HepG2 (cell line): ENCODE data around the gene SLC9A9. TPM values are rescaled to one million over a fixed set of nuclear protein-coding genes. Genes with fewer than 3 reads are reported as not detected.

Experiments
- ATAC-seq: fragments of 200-7000 bp; cut with Tn5 transposase; 3 replicates; pipeline ENCODE4 v1.9.1; 2020; ENCODE audit warnings: mild to moderate bottlenecking, moderate library complexity
- BruUV-seq: library from RNA; stranded (reverse); fragments of 400-500 nt; replicated peaks from 2 replicates; lab custom pipeline; 2021; lab: Mats Ljungman, UMichigan
- CTCF ChIA-PET: fragments of 300-600 bp; formaldehyde crosslinking; extraction: SDS; loops from one replicate; lab custom pipeline; 2021; ENCODE audit warnings: low total read pairs, inconsistent platforms, low intra/inter-chr PET ratio; lab: Yijun Ruan, JAX
- POLR2A ChIA-PET: fragments of 350-600 bp; sonication (Branson Sonifier 250); formaldehyde crosslinking; loops from one replicate; lab custom pipeline; 2020; ENCODE audit warnings: antibody characterized with exemption, inconsistent platforms; lab: Yijun Ruan, JAX
- DNase-seq: peaks from one replicate; pipeline ENCODE4 v3.0.0-alpha.2; 2015; ENCODE audit warnings: low spot score
- FAIRE-seq: peaks from 3 replicates; lab custom pipeline; 2011; peaks lifted over from hg19 to GRCh38; lab: Jason Lieb, UNC
- H2AFZ ChIP-seq: one replicate; pipeline ENCODE4 v1.6.1; 2011; ENCODE audit warnings: low read length, inconsistent platforms
- H3K27ac ChIP-seq: fragments of 300-600 bp; 3 replicates; pipeline ENCODE4 v1.8.0; 2011; ENCODE audit warnings: mixed run types, mild to moderate bottlenecking, mixed read lengths, low read length, inconsistent platforms; ENCODE audit not compliant: insufficient read depth; ENCODE audit errors: extremely low read length
- H3K27me3 ChIP-seq, 2 experiments: fragments of 200-600 bp in 1 of 2; 2 replicates in 1 of 2; 3 replicates in 1 of 2; pipeline versions ENCODE4 v1.6.0 to v1.8.0; 2011; ENCODE audit warnings: low read length in 2 of 2, mild to moderate bottlenecking in 2 of 2, moderate library complexity in 2 of 2, inconsistent platforms in 1 of 2; ENCODE audit not compliant: insufficient read depth in 2 of 2, control insufficient read depth in 1 of 2
- H3K36me3 ChIP-seq, 2 experiments: fragments of 200-600 bp in 1 of 2; replicated peaks in 1 of 2; 2 replicates in 1 of 2; 3 replicates in 1 of 2; pipeline versions ENCODE4 v1.5.1 to v1.8.0; 2011; ENCODE audit warnings: low read length in 2 of 2, inconsistent platforms in 1 of 2; ENCODE audit not compliant: insufficient read depth in 2 of 2, control insufficient read depth in 1 of 2
- H3K4me1 ChIP-seq: 2 replicates; pipeline ENCODE4 v1.5.1; 2012; ENCODE audit warnings: low read length, inconsistent platforms; ENCODE audit not compliant: insufficient read depth
- H3K4me2 ChIP-seq: 2 replicates; pipeline ENCODE4 v1.6.0; 2011; ENCODE audit warnings: low read depth, low read length, inconsistent platforms
- H3K4me3 ChIP-seq, 3 experiments: fragments of 200-600 bp in 1 of 3; sonication (generic), shearing (Covaris generic) in 1 of 3; replicated peaks in 1 of 3; 2 replicates each; pipeline ENCODE4 v1.5.1; 2011 to 2016; ENCODE audit warnings: low read length in 3 of 3, inconsistent platforms in 2 of 3, low read depth in 2 of 3, mild to moderate bottlenecking in 2 of 3, control low read depth in 1 of 3, mixed read lengths in 1 of 3; ENCODE audit not compliant: insufficient read depth in 1 of 3
- H3K79me2 ChIP-seq: one replicate; pipeline ENCODE4 v1.6.1; 2011; ENCODE audit warnings: low read length, inconsistent platforms; ENCODE audit not compliant: insufficient read depth
- H3K9ac ChIP-seq: 2 replicates; pipeline ENCODE4 v1.6.0; 2011; ENCODE audit warnings: mild to moderate bottlenecking, low read depth, low read length, inconsistent platforms; ENCODE audit not compliant: insufficient read depth
- H3K9me3 ChIP-seq: 2 replicates; pipeline ENCODE4 v1.5.1; 2012; ENCODE audit warnings: mild to moderate bottlenecking, low read length
- H4K20me1 ChIP-seq: 2 replicates; pipeline ENCODE4 v1.6.0; 2011; ENCODE audit warnings: inconsistent platforms, mild to moderate bottlenecking, low read length, moderate library complexity; ENCODE audit not compliant: insufficient read depth
- ATF4 ChIP-seq, 2 experiments: fragments of 450-650 bp in 1 of 2; sonication (generic) in 1 of 2; formaldehyde crosslinking; IDR thresholded peaks; 2 replicates each; pipeline versions ENCODE4 v1.5.0 to v1.8.0; 2020 to 2022; ENCODE audit warnings: mild to moderate bottlenecking in 1 of 2, missing genetic modification reagents in 1 of 2
- MBNL3 ChIP-seq: fragments of 250-450 bp; sonication (Bioruptor Pico); conservative IDR thresholded peaks from 2 replicates; pipeline ENCODE4 v1.8.0; 2022; ENCODE audit warnings: mild to moderate bottlenecking, inconsistent platforms
- NR2F2 ChIP-seq: IDR thresholded peaks from 2 replicates; pipeline ENCODE4 v1.6.1; 2012; ENCODE audit warnings: low read depth, inconsistent platforms, borderline replicate concordance
- PAF1 ChIP-seq: IDR thresholded peaks from 2 replicates; pipeline ENCODE4 v1.6.1; 2016; ENCODE audit warnings: missing genetic modification reagents, missing compliant biosample characterization
- SMYD3 ChIP-seq: sonication (generic); formaldehyde crosslinking; IDR thresholded peaks from 2 replicates; pipeline ENCODE4 v1.8.1; 2023; ENCODE audit warnings: mild to moderate bottlenecking, missing genetic modification reagents
- SOX5 ChIP-seq: IDR thresholded peaks from 2 replicates; pipeline ENCODE4 v1.6.1; 2016; ENCODE audit warnings: borderline replicate concordance
- TGIF2 ChIP-seq: IDR thresholded peaks from 2 replicates; pipeline ENCODE4 v1.6.1; 2016; ENCODE audit warnings: control low read depth, missing compliant biosample characterization
- ZBTB46 ChIP-seq: sonication (generic); formaldehyde crosslinking; IDR thresholded peaks from 2 replicates; pipeline ENCODE4 v1.4.0; 2020; ENCODE audit warnings: mild to moderate bottlenecking, missing genetic modification reagents, borderline replicate concordance
- ZFP90 ChIP-seq: sonication (generic); formaldehyde crosslinking; IDR thresholded peaks from 2 replicates; pipeline ENCODE4 v1.8.0; 2022; ENCODE audit warnings: missing genetic modification reagents, mild to moderate bottlenecking, inconsistent platforms, borderline replicate concordance
- ZMYM2 ChIP-seq: sonication (generic); formaldehyde crosslinking; IDR thresholded peaks from 2 replicates; pipeline ENCODE4 v1.8.0; 2022; ENCODE audit warnings: mild to moderate bottlenecking, missing genetic modification reagents
- ZNF121 ChIP-seq: sonication (generic); formaldehyde crosslinking; IDR thresholded peaks from 2 replicates; pipeline ENCODE4 v1.5.0; 2020; ENCODE audit warnings: mild to moderate bottlenecking, missing genetic modification reagents
- ZNF317 ChIP-seq: sonication (generic); formaldehyde crosslinking; IDR thresholded peaks from 2 replicates; pipeline ENCODE4 v1.5.0; 2020; ENCODE audit warnings: mild to moderate bottlenecking, missing genetic modification reagents
- ZNF34 ChIP-seq: sonication (generic); formaldehyde crosslinking; IDR thresholded peaks from 2 replicates; pipeline ENCODE4 v1.4.0; 2020; ENCODE audit warnings: mild to moderate bottlenecking, missing genetic modification reagents, borderline replicate concordance
- ZNF501 ChIP-seq: sonication (generic); formaldehyde crosslinking; IDR thresholded peaks from 2 replicates; pipeline ENCODE4 v1.5.1; 2020; ENCODE audit warnings: mild to moderate bottlenecking, moderate library complexity, missing genetic modification reagents
- ZNF513 ChIP-seq: sonication (generic); formaldehyde crosslinking; conservative IDR thresholded peaks from 2 replicates; pipeline ENCODE4 v1.5.0; 2020; ENCODE audit warnings: missing genetic modification reagents
- ZNF570 ChIP-seq: sonication (generic); formaldehyde crosslinking; IDR thresholded peaks from 2 replicates; pipeline ENCODE4 v1.4.0; 2020; ENCODE audit warnings: mild to moderate bottlenecking, missing genetic modification reagents, borderline replicate concordance
- in situ Hi-C: cut with HindIII; loops from 2 replicates; pipeline ENCODE4 v1.10.0; 2017; ENCODE audit warnings: low pct_unique_long_range_greater_than_20kb; ENCODE audit not compliant: extremely low pct_ligation_motif_present
- intact Hi-C: fragments of 100-400 bp; cut with micrococcal nuclease; formaldehyde crosslinking; loops from one replicate; pipeline ENCODE4 v1.10.0; 2022; ENCODE audit not compliant: unreplicated experiment
- polyA plus RNA-seq, 8 experiments: library from polyadenylated mRNA; depleted of rRNA in 3 of 8; stranded (reverse) in 7 of 8; unstranded in 1 of 8; fragments of >200 nt; fragmentation: Illumina TruSeq in 4 of 8; extraction: Trizol in 4 of 8; gene quantifications; 2 replicates each; pipeline versions ENCODE4 v1.2.1 to v1.2.3, GENCODE V29; 2011 to 2016; ENCODE audit warnings: low read depth in 4 of 8, missing spikeins in 1 of 8, mixed read lengths in 1 of 8; ENCODE audit not compliant: insufficient read depth in 1 of 8
- total RNA-seq, 5 experiments: library from RNA; depleted of rRNA; stranded (reverse); fragments of >200 nt; fragmentation: Illumina TruSeq; extraction: Trizol; gene quantifications; 2 replicates each; pipeline ENCODE4 v1.2.3, GENCODE V29; 2016; ENCODE audit warnings: low read depth in 1 of 5
- TF ChIP-seq, protein P1 (sequence below): sonication (generic); formaldehyde crosslinking; IDR thresholded peaks from 2 replicates; pipeline ENCODE4 v1.4.0; 2020; ENCODE audit warnings: mild to moderate bottlenecking, missing genetic modification reagents
- TF ChIP-seq, protein P2 (sequence below): sonication (generic); formaldehyde crosslinking; IDR thresholded peaks from 2 replicates; pipeline ENCODE4 v1.5.0; 2020; ENCODE audit warnings: mild to moderate bottlenecking, missing genetic modification reagents

Gene SLC9A9
- total and polyA plus RNA-seq, 2 of the 13 experiments (the other 11 are each of a cell fraction or from before 2014, with no cell fraction given) = not detected

- POLR2A ChIA-PET = no interaction called here
- Histone ChIP-seq H3K4me3 (no peak overlapping the region), H3K4me1 (no peaks in the 10 kb centered on the region), H3K9me3 (no peaks in the 10 kb centered on the region), H3K4me2 (no peak overlapping the region), H4K20me1 (no peaks in the 10 kb centered on the region), H3K36me3 (no peaks in the 10 kb centered on the region), H3K79me2 (no peaks in the 10 kb centered on the region), H3K27ac (no peak overlapping the region), H3K9ac (no peak overlapping the region), H3K27me3 (no peaks in the 10 kb centered on the region), H2AFZ (no peak overlapping the region)
- intact Hi-C loops = no loop called here
- no peak for DNase-seq
- no peak for ATAC-seq
- no TSS peak for BruUV-seq
- FAIRE-seq = no peak
- in situ Hi-C loops = no loop called here
- CTCF ChIA-PET = no interaction called here
- TF ChIP-seq ZNF501 (CRISPR knock-in tag) (no peak), ZNF513 (no peak), ZMYM2 (CRISPR knock-in tag) (no peak), ZFP90 (CRISPR knock-in tag) (no peak), SMYD3 (CRISPR knock-in tag) (no peak), SOX5 (CRISPR knock-in tag) (no peak), NR2F2 (no peak), ZNF317 (CRISPR knock-in tag) (no peak), TGIF2 (CRISPR knock-in tag) (no peak), PAF1 (CRISPR knock-in tag) (no peak), ZNF34 (CRISPR knock-in tag) (no peak), MBNL3 (no peak), ZNF570 (CRISPR knock-in tag) (no peak), ZNF121 (no peak), ATF4 (CRISPR knock-in tag; IDR thresholded peaks at IDR 0.05) (no peak), ZBTB46 (no peak)
- TF ChIP-seq, protein P1, sequence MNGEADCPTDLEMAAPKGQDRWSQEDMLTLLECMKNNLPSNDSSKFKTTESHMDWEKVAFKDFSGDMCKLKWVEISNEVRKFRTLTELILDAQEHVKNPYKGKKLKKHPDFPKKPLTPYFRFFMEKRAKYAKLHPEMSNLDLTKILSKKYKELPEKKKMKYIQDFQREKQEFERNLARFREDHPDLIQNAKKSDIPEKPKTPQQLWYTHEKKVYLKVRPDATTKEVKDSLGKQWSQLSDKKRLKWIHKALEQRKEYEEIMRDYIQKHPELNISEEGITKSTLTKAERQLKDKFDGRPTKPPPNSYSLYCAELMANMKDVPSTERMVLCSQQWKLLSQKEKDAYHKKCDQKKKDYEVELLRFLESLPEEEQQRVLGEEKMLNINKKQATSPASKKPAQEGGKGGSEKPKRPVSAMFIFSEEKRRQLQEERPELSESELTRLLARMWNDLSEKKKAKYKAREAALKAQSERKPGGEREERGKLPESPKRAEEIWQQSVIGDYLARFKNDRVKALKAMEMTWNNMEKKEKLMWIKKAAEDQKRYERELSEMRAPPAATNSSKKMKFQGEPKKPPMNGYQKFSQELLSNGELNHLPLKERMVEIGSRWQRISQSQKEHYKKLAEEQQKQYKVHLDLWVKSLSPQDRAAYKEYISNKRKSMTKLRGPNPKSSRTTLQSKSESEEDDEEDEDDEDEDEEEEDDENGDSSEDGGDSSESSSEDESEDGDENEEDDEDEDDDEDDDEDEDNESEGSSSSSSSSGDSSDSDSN (CRISPR knock-in tag) = no peak
- TF ChIP-seq, protein P2, sequence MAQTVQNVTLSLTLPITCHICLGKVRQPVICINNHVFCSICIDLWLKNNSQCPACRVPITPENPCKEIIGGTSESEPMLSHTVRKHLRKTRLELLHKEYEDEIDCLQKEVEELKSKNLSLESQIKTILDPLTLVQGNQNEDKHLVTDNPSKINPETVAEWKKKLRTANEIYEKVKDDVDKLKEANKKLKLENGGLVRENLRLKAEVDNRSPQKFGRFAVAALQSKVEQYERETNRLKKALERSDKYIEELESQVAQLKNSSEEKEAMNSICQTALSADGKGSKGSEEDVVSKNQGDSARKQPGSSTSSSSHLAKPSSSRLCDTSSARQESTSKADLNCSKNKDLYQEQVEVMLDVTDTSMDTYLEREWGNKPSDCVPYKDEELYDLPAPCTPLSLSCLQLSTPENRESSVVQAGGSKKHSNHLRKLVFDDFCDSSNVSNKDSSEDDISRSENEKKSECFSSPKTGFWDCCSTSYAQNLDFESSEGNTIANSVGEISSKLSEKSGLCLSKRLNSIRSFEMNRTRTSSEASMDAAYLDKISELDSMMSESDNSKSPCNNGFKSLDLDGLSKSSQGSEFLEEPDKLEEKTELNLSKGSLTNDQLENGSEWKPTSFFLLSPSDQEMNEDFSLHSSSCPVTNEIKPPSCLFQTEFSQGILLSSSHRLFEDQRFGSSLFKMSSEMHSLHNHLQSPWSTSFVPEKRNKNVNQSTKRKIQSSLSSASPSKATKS (CRISPR knock-in tag) = no peak
These were observed 467.8 kb downstream of the SLC9A9 start for GRCh38 chr3:143380449-143380848.
